T follicular helper cell (primary cell): ENCODE data around the gene EDN2.
A peak's percentile ranks its signal among the peaks of the same experiment; 100 is the strongest.

Source experiments
- DNase-seq: peaks from one replicate; pipeline ENCODE4 v3.0.0-alpha.2; 2020; ENCODE audit warnings: low read depth

Gene EDN2

GRCh38 chr1:41437011-41437355, 47.5 kb downstream of the EDN2 start:
- DNase-seq, result no peak

DNA sequence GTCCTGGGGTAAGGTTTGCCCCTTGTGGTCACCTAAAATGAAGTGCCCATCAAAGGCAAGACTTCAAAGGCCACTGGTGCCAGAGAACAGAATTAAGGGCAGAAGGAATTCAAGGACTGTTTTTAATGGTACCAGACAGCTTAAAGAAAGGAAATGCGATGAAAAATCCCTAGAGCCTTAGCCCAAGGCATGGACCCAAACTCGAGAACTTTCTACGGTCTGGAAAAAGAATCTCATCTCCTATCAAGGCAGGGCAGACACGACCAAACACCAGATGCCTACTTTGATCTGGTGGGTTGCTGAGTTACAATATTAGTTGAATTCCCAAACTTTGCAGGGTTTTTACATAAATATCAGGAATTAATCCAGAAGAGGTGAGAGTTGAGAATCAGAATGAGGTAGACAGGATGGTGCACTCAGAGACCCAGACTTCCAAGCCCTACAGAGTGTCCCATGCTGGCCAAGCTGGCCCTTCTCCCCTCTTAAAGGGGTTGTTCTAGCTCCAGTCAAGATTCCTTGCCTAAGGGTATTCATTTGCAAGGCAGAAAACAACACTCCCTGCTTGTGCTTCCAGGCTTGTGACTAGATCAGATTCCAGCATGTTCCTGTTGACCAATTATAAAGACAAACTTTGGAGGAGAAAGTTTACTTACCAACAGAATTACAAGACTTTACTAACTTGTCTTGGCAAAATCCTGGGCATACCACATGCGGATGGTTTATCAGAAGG, 48.0 kb downstream of the EDN2 start:
- no peak for DNase-seq

GRCh38 chr1:41435570-41436178, 48.8 kb downstream of the EDN2 start:
- DNase-seq, result no peak

DNA sequence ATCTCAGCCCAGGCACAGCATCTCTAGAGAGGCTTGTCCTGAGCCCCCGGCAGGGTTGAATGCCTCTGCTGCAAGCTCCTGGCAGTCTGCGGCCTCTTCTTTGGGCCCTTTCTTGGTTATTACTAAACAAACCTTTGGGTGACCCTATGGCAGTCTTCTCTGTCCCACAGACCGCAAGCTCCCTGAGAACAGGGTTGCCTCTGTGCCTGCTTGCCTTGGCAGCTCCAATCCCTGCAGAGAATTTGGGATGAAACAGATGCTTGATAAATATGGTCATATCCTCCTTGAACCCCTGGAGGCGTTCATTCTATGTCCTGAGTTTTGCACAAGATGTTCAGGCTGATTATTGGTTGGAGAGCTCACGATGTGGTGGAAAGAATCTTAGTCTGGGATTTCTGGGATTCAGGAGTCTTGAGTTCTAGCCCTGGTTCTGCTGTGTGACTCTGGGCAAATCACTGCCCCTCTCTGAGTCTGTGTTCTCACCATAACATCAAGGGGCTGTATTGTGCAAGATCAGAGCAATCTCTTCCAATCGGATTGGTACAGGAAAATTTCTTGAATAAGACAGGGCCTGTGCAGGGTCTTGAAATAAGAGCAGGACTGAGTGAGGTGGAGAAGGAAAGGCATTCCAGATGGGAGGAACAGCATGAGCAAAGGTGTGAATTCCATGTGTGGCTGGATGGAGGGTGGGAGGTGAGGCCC, 49.6 kb downstream of the EDN2 start:
- DNase-seq, result no peak

- no peak for DNase-seq
These were observed 50.2 kb downstream of the EDN2 start for GRCh38 chr1:41434306-41434705.

GRCh38 chr1:41433501-41433900, 51.0 kb downstream of the EDN2 start:
- no peak for DNase-seq

DNA sequence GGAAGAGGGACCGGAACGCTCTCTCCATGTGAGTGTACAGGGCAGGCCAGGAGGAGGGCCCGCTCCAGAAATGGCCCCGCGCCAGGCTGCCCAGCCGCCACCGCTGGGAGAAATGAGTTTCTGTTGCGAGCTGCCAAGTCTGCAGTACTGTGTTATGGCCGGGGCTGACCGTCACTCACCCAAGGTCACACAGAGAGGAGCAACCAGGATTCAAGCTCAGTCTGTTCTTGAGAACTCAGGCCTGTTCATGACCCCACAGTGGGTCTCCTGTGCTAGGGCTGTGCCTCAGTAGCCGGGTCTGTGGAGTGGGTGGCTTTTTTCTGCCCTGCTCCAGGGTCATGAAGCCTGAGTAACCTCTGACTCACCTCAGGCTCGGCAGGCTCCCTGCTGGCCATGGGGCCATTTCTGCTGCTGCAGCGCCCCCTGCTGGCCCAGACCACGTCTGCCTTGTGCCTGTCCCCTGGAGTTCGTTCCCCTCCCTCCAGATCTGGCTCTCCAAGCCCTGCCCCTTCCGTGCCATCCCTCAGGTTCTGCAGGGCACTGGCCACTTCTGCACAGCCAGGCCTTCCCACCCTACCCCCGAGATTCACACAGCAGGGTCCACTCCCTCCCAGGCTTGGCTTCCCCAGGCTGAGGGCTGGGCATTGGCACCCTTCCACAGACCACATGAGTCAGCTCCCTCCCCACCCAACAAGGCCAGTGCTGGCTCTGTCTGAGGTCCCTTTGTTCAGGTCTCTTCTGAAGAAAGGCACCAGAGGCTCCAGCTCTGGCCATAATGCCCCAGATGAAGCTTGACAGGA, 51.8 kb downstream of the EDN2 start:
- DNase-seq, result peak; percentile 41

DNA sequence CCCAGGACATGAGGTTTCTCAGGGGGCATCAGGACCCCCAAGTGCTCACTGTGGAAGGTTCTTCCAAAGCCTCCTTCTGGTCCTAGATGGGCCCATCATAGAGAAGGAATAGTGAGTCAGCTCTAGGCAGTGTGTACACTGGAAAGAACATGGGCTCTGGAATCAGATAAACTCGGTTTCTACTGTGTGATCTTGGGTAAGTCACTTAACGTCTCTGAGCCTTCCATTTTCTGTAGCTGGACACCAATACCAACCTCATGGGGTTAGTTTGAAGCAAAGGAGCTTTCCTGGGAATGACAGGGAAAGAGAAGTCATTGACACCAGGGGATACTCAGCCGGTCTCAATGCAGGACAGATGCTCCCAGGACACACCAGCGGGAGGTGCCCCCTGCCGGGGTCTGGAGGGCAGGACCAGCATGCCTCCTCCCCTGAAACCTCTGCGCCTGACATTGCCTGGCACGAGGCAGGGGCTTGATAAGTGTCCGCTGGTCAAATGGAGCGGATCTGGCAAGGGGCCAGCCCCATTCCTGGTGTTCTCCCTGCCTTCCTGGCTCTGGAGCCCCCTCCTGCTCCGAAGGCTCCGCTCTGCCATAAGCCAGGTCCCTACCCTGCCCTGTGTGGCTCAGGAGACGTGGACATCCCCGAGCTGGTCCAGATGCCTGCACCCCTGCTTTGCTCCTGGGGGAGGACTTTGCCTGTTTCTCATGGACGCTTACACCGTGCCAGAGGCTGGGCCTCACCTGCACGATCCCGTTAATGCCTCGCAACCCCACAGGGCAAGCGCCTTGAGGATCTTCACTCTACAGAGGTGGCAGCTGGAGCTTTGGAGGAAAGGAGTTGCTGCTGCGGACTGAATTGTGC, 52.8 kb downstream of the EDN2 start:
- no peak for DNase-seq

- DNase-seq, result no peak
These were observed 53.9 kb downstream of the EDN2 start for GRCh38 chr1:41430582-41430981.

DNA sequence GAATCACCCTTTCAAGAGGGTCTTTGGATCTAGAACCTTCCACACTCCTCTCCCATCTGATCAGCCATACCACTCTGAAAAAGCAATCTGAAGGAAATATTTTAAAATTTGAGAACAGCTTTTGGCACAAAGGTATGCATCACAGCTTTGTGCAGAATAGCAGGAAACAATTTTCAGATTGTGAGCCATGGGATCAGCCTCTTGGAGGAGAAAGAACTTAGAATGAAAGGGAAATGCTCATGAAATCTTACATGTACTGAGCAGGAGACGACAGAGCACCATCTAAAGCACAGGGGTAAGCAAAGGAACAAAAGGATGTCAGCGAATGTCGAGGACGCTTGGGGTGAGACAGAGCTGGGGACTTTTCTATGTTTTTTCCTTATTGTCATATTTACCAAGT, 54.4 kb downstream of the EDN2 start:
- DNase-seq, result no peak

DNA sequence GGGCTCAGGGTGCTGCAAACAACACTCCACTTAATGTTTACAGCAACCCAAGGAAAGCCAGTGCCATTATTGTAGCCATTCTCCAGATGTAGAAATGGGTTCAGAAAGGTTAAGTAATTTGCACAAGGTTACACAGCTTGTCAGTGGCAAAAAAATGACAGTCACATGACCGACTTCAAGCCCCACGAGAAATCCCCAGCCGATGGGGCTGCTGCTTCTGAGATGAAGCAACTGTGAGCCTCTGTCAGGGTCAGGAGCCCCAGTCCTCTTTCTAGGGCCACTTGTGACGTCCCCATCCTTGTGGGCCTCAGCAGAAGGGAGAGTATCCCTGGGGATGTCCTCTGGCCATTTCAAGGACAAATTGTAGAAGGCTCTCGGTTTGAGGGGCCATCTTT, 54.8 kb downstream of the EDN2 start:
- DNase-seq, result no peak
